ENCODE measurements around the gene CGRRF1.

Gene CGRRF1, protein sequence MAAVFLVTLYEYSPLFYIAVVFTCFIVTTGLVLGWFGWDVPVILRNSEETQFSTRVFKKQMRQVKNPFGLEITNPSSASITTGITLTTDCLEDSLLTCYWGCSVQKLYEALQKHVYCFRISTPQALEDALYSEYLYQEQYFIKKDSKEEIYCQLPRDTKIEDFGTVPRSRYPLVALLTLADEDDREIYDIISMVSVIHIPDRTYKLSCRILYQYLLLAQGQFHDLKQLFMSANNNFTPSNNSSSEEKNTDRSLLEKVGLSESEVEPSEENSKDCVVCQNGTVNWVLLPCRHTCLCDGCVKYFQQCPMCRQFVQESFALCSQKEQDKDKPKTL

GRCh38 chr14:54509546-54510501 is at the start of gene CGRRF1:
CGRRF1 (plus strand) TSS chr14:54509906; CDS start chr14:54509960, 54 bp downstream.
- peak within 1 kb of the TSS; percentile 80 for H3K27ac ChIP-seq
- TF ChIP-seq, protein P1, sequence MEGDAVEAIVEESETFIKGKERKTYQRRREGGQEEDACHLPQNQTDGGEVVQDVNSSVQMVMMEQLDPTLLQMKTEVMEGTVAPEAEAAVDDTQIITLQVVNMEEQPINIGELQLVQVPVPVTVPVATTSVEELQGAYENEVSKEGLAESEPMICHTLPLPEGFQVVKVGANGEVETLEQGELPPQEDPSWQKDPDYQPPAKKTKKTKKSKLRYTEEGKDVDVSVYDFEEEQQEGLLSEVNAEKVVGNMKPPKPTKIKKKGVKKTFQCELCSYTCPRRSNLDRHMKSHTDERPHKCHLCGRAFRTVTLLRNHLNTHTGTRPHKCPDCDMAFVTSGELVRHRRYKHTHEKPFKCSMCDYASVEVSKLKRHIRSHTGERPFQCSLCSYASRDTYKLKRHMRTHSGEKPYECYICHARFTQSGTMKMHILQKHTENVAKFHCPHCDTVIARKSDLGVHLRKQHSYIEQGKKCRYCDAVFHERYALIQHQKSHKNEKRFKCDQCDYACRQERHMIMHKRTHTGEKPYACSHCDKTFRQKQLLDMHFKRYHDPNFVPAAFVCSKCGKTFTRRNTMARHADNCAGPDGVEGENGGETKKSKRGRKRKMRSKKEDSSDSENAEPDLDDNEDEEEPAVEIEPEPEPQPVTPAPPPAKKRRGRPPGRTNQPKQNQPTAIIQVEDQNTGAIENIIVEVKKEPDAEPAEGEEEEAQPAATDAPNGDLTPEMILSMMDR (conservative IDR thresholded peaks at IDR 0.05): peak; percentile 65

GRCh38 chr14:54462048-54462447 is 47.7 kb upstream of the CGRRF1 start:
- TF ChIP-seq, protein P1 (conservative IDR thresholded peaks at IDR 0.05): no peak

GRCh38 chr14:54465654-54466053 is 44.1 kb upstream of the CGRRF1 start:
- TF ChIP-seq, protein P1 (conservative IDR thresholded peaks at IDR 0.05): no peak
- H3K27ac ChIP-seq: no peak overlapping the region

More at GRCh38 chr14:54462048-54462447, 47.7 kb upstream of the CGRRF1 start:
- H3K27ac ChIP-seq: no peak overlapping the region

- H3K27ac ChIP-seq: no peak overlapping the region
- TF ChIP-seq, protein P1 (conservative IDR thresholded peaks at IDR 0.05): no peak
Measured at GRCh38 chr14:54467280-54467679, 42.4 kb upstream of the CGRRF1 start.

DNA sequence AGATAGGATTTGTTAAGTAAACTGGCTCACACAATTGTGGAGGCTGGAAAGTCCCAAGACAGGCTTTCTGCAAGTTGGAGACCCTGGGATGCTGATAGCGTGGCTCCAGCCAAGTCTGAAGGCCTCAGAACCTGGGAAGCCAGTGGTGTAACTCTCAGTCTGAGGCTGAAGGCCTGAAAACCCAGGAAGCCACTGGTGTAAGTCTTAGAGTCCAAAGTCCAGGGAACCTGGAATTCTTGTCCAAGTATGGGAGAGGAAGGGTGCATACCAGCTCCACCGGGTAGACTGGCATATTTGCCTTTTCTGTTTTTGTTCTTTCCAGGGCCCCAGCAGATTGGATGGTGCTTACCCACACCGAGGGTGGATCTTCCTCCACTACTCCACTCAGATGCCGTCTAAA is 39.0 kb upstream of the CGRRF1 start:
- H3K27ac ChIP-seq: no peak overlapping the region
- TF ChIP-seq, protein P1 (conservative IDR thresholded peaks at IDR 0.05): no peak

- H3K27ac ChIP-seq: no peak overlapping the region
- TF ChIP-seq, protein P1 (conservative IDR thresholded peaks at IDR 0.05): no peak
Measured at GRCh38 chr14:54471641-54472040, 38.1 kb upstream of the CGRRF1 start.

- H3K27ac ChIP-seq: no peak overlapping the region
- TF ChIP-seq, protein P1 (conservative IDR thresholded peaks at IDR 0.05): no peak
Measured at GRCh38 chr14:54472315-54472714, 37.4 kb upstream of the CGRRF1 start.
